ENCODE measurements around the gene DNAH11.

GRCh38 chr7:21585070-21585724, 42.4 kb downstream of the DNAH11 start:
- TF ChIP-seq ATF3 (IDR thresholded peaks at IDR 0.05), result no peak
- no peak for TF ChIP-seq EZH2phosphoT487 (IDR thresholded peaks at IDR 0.05; ENCODE audit: borderline replicate concordance)
- TF ChIP-seq SP1 (IDR thresholded peaks at IDR 0.05; ENCODE audit: low read depth), result no peak
- TF ChIP-seq JUND (IDR thresholded peaks at IDR 0.05), result no peak
- TF ChIP-seq POLR2A (IDR thresholded peaks at IDR 0.05; ENCODE audit: borderline replicate concordance, extremely low read depth, insufficient read depth, insufficient read length), result no peak

Measured in HCT116 (cell line).